Body of pancreas (tissue), 4 donors: Measurements from ENCODE around the gene KRTAP10-5. TPM values are rescaled to one million over a fixed set of nuclear protein-coding genes. Genes with fewer than 3 reads are reported as not detected.
A peak's percentile ranks its signal among the peaks of the same experiment; 100 is the strongest.

Experiments
- ATAC-seq: fragments of 150-250 bp; one replicate; pipeline ENCODE4 v1.9.1; 2016
- DNase-seq, 4 donors: peaks; one replicate each; pipeline ENCODE4 v3.0.0-alpha.2; 2019
- H3K27ac ChIP-seq, 4 donors: fragments of 200-600 bp; sonication (generic); 1 replicate in 3 of 4; 2 replicates in 1 of 4; pipeline versions ENCODE4 v1.5.1 to v1.6.1; 2016 to 2019; ENCODE audit warnings: mild to moderate bottlenecking in 1 of 4, mixed read lengths in 1 of 4, moderate library complexity in 1 of 4
- H3K27me3 ChIP-seq, 2 donors: fragments of 200-600 bp; sonication (generic); one replicate each; pipeline ENCODE4 v1.6.0; 2016; ENCODE audit warnings: mild to moderate bottlenecking in 1 of 2
- H3K36me3 ChIP-seq, 2 donors: fragments of 200-600 bp; sonication (generic); replicated peaks in 1 of 2; 2 replicates each; pipeline ENCODE4 v1.5.1; 2016; ENCODE audit warnings: low read depth in 2 of 2; ENCODE audit not compliant: insufficient read depth in 1 of 2
- H3K4me1 ChIP-seq: fragments of 200-600 bp; sonication (generic); one replicate; pipeline ENCODE4 v1.6.0; 2016
- H3K4me3 ChIP-seq, 2 donors: fragments of 200-600 bp; sonication (generic); 1 replicate in 1 of 2; 2 replicates in 1 of 2; pipeline ENCODE4 v1.5.1; 2016 to 2019
- H3K9me3 ChIP-seq, 3 donors: fragments of 200-600 bp; sonication (generic); 1 replicate in 2 of 3; 2 replicates in 1 of 3; pipeline ENCODE4 v1.5.1; 2016
- POLR2A ChIP-seq, 3 donors: fragments of 450-650 bp; IDR thresholded peaks; one replicate each; pipeline ENCODE4 v1.6.1; 2016; ENCODE audit warnings: antibody characterized with exemption in 3 of 3, mild to moderate bottlenecking in 2 of 3
- WGBS, 2 donors: methylation state at CpG; one replicate each; pipeline ENCODE4 v1.1.5; 2017; 5-methylcytosine and 5-hydroxymethylcytosine counted together
- intact Hi-C: fragments of 100-400 bp; cut with DNase I; formaldehyde crosslinking; loops from one replicate; pipeline ENCODE4 v1.15.1; 2023
- total RNA-seq, 2 donors: library from RNA; depleted of rRNA; stranded (reverse); fragments of >200 nt; gene quantifications; one replicate each; pipeline ENCODE4 v1.1.0, GENCODE V29; 2016
- TF ChIP-seq, protein P1 (sequence below), 7 experiments: fragments of 450-650 bp in 4 of 7; fragments of 200-600 bp in 3 of 7; sonication (generic) in 3 of 7; IDR thresholded peaks; one replicate each; pipeline ENCODE4 v1.5.1; 2016 to 2019; ENCODE audit warnings: antibody characterized with exemption in 7 of 7

The KRTAP10-5 gene
- total RNA-seq, 2 donors from 2014 or later = not detected

DNA sequence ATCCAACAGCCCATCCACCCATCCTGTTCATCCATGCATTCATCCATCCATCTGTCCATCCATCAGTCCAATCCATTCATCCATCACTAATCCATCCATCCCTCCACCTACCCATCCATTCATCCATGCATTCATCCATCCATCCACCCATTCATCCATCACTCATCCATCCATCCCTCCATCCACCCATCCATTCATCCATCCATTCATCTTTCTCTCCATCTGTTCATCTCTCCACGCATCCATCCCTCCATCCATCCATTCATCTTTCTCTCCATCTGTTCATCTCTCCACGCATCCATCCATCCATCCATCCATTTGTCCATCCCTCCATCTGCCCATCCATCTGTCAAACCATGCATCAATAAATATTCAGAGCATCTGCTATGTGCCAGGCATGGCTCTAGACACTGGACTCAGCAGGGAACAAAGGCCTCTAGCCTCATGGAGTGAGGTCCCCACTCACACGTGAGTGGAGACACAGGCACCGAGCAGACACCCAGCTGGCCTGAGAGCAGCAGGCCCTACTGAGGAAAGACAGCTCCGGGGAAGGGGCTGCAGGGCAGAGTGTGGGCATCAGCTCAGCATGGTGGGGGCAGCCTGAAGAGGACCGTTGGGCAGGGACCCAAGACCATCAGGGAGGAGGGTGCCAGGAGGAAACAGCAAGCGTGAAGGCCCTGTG is 50.0 kb downstream of the KRTAP10-5 start:
- DNase-seq = peak in 1 of 4 donors; percentile 6
- H3K27me3 ChIP-seq = no peaks in the 10 kb centered on the region
- H3K36me3 ChIP-seq = no peaks in the 10 kb centered on the region
- no peak overlapping the region for H3K4me3 ChIP-seq
- 69 to 74% methylated on average over 7 of the region's 7 CpGs for WGBS, 2 donors
- H3K4me1 ChIP-seq = no peaks in the 10 kb centered on the region
- ATAC-seq = no peak
- no peak for TF ChIP-seq POLR2A (IDR thresholded peaks at IDR 0.05)
- TF ChIP-seq, protein P1, sequence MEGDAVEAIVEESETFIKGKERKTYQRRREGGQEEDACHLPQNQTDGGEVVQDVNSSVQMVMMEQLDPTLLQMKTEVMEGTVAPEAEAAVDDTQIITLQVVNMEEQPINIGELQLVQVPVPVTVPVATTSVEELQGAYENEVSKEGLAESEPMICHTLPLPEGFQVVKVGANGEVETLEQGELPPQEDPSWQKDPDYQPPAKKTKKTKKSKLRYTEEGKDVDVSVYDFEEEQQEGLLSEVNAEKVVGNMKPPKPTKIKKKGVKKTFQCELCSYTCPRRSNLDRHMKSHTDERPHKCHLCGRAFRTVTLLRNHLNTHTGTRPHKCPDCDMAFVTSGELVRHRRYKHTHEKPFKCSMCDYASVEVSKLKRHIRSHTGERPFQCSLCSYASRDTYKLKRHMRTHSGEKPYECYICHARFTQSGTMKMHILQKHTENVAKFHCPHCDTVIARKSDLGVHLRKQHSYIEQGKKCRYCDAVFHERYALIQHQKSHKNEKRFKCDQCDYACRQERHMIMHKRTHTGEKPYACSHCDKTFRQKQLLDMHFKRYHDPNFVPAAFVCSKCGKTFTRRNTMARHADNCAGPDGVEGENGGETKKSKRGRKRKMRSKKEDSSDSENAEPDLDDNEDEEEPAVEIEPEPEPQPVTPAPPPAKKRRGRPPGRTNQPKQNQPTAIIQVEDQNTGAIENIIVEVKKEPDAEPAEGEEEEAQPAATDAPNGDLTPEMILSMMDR (IDR thresholded peaks at IDR 0.05) = no peak
- intact Hi-C loops = no loop called here
- no peak overlapping the region for H3K27ac ChIP-seq
- H3K9me3 ChIP-seq = no peaks in the 10 kb centered on the region

DNA sequence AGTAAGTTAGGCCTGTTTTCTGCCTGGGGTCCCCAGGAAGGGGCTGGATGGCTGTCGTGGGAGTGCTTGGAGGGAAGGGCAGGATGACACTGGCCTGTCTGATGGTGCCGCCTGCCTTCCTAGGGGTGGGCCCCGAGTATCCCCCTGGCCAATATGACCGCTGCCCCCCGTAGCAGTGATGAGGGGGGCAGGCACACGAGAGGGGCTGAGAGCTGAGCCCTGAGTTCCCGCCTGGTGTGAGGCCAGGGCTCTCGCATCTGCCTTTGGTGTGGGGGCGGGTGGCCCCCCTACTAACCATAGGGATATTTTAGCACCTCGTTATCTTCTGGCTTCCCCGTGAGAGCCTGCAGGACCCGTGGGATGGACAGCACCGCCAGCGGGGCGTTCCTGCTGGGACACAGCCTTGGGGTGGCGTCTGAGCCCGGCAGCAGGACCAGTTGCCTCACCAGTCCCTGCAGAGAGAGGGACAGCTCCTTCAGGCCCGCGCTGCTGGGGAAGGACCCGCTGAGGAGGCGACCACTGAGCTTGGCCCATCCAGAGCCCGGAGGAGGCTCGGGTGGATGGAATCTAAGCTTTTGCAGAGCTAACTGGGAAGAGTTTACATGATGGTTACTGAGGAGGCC is 50.8 kb downstream of the KRTAP10-5 start:
- ATAC-seq = no peak
- peak in 1 of 4 donors; percentile 3 for DNase-seq
- TF ChIP-seq, protein P1 (IDR thresholded peaks at IDR 0.05) = no peak
- H3K36me3 ChIP-seq = no peaks in the 10 kb centered on the region
- H3K4me1 ChIP-seq = no peaks in the 10 kb centered on the region
- WGBS, 2 donors = 20 to 56% methylated on average over 1 to 16 of the region's 23 CpGs
- no peaks in the 10 kb centered on the region for H3K9me3 ChIP-seq
- H3K27me3 ChIP-seq = no peaks in the 10 kb centered on the region
- intact Hi-C loops = no loop called here
- H3K4me3 ChIP-seq = no peak overlapping the region
- H3K27ac ChIP-seq = no peak overlapping the region

Other genes starting within 250 kb of the KRTAP10-5 start
- gene CFAP410, start 241.2 kb downstream of the KRTAP10-5 start, total RNA-seq = 10 to 100 TPM; 24.6 to 43.8 TPM
- gene TRPM2, start 227.0 kb downstream of the KRTAP10-5 start, total RNA-seq = 1 to 10 TPM; 2.1 to 2.3 TPM
- 1 to 10 TPM in 1 of 2 donors, under 1 TPM in 1; 0.33 to 1.0 TPM for gene LRRC3, start 125.1 kb downstream of the KRTAP10-5 start, total RNA-seq
- not detected for gene KRTAP10-1, start 40.4 kb downstream of the KRTAP10-5 start, total RNA-seq
- gene KRTAP10-2, start 29.1 kb downstream of the KRTAP10-5 start, total RNA-seq = not detected
- gene KRTAP10-3, start 21.8 kb downstream of the KRTAP10-5 start, total RNA-seq = not detected
- gene KRTAP10-4, start 6.9 kb downstream of the KRTAP10-5 start, total RNA-seq = not detected
- gene KRTAP10-6, start 11.9 kb upstream of the KRTAP10-5 start, total RNA-seq = not detected
- gene KRTAP10-7, start 20.0 kb upstream of the KRTAP10-5 start, total RNA-seq = not detected
- gene KRTAP10-8, start 31.5 kb upstream of the KRTAP10-5 start, total RNA-seq = not detected
- not detected for gene KRTAP10-9, start 46.5 kb upstream of the KRTAP10-5 start, total RNA-seq
- gene KRTAP10-10, start 56.8 kb upstream of the KRTAP10-5 start, total RNA-seq = not detected
- not detected for gene KRTAP10-11, start 65.8 kb upstream of the KRTAP10-5 start, total RNA-seq
- not detected for gene KRTAP12-4, start 74.1 kb upstream of the KRTAP10-5 start, total RNA-seq
- not detected for gene KRTAP12-3, start 77.3 kb upstream of the KRTAP10-5 start, total RNA-seq
- gene KRTAP12-2, start 86.3 kb upstream of the KRTAP10-5 start, total RNA-seq = not detected
- gene KRTAP12-1, start 101.6 kb upstream of the KRTAP10-5 start, total RNA-seq = not detected
- not detected for gene KRTAP10-12, start 116.6 kb upstream of the KRTAP10-5 start, total RNA-seq
- under 1 TPM in 1 of 2 donors, not detected in 1; 0.52 TPM for gene TSPEAR, start 131.0 kb upstream of the KRTAP10-5 start, total RNA-seq
- 10 to 100 TPM; 61.7 to 64.3 TPM for gene UBE2G2, start 221.2 kb upstream of the KRTAP10-5 start, total RNA-seq
- 10 to 100 TPM; 20.4 to 33.2 TPM for gene SUMO3, start 237.5 kb upstream of the KRTAP10-5 start, total RNA-seq